ENCODE data around the gene FLYWCH1.

DNA sequence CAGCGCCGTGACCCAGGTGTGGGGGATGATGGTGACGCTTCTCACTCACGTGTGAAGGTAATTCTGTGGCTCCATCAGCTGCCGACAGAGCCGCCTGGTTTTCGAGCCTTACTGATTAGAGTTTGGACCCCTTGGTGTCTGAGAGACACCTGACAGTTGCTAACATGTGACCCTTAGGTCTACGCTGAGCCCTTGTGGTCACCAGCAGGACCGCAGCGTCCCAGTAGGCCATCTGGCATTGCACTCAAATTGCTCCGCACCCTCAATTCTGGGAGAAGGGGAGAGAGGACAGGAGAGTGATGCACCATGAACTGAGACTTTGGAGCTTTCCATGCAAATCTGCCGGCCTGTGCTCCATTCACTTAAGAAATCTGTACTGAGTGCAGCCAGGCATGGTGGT is 2.5 kb downstream of the FLYWCH1 start:
- TF ChIP-seq, protein P1, sequence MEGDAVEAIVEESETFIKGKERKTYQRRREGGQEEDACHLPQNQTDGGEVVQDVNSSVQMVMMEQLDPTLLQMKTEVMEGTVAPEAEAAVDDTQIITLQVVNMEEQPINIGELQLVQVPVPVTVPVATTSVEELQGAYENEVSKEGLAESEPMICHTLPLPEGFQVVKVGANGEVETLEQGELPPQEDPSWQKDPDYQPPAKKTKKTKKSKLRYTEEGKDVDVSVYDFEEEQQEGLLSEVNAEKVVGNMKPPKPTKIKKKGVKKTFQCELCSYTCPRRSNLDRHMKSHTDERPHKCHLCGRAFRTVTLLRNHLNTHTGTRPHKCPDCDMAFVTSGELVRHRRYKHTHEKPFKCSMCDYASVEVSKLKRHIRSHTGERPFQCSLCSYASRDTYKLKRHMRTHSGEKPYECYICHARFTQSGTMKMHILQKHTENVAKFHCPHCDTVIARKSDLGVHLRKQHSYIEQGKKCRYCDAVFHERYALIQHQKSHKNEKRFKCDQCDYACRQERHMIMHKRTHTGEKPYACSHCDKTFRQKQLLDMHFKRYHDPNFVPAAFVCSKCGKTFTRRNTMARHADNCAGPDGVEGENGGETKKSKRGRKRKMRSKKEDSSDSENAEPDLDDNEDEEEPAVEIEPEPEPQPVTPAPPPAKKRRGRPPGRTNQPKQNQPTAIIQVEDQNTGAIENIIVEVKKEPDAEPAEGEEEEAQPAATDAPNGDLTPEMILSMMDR (conservative IDR thresholded peaks at IDR 0.05; ENCODE audit: low read length), result no peak
- TF ChIP-seq EZH2phosphoT487 (IDR thresholded peaks at IDR 0.05; ENCODE audit: borderline replicate concordance, low read depth, low read length), result no peak

All from OCI-LY7 (cell line).